Brain pericyte (primary cell): ENCODE data around the gene CD200.
"Not testable (repeated sequence)": the region's sequence is repeated elsewhere in the genome, so short reads cannot be mapped to it uniquely, and the experiment has no call there.

Experiments
- DNase-seq: peaks from one replicate; pipeline ENCODE4 v3.0.0-alpha.2; 2012; ENCODE audit warnings: low read depth, low spot score

Gene CD200

GRCh38 chr3:112357930-112358780, 25.2 kb downstream of the CD200 start:
- peak; percentile 3 for DNase-seq

- DNase-seq: no peak
Observed at GRCh38 chr3:112360561-112360960, 27.6 kb downstream of the CD200 start.

GRCh38 chr3:112362221-112362620, 29.3 kb downstream of the CD200 start:
- no peak for DNase-seq

- DNase-seq: no peak
Observed at GRCh38 chr3:112364291-112364690, 31.3 kb downstream of the CD200 start.

- DNase-seq: no peak
Observed at GRCh38 chr3:112365035-112365434, 32.1 kb downstream of the CD200 start.

- DNase-seq: no peak
Observed at GRCh38 chr3:112365636-112366035, 32.7 kb downstream of the CD200 start.

GRCh38 chr3:112366522-112366921, 33.6 kb downstream of the CD200 start:
- no peak for DNase-seq

- DNase-seq: no peak
Observed at GRCh38 chr3:112371569-112371968, 38.6 kb downstream of the CD200 start.

GRCh38 chr3:112372396-112372795, 39.4 kb downstream of the CD200 start:
- DNase-seq: no peak

GRCh38 chr3:112373476-112373875, 40.5 kb downstream of the CD200 start:
- DNase-seq: no peak

GRCh38 chr3:112373924-112374323, 41.0 kb downstream of the CD200 start:
- no peak for DNase-seq

GRCh38 chr3:112374333-112374734, 41.4 kb downstream of the CD200 start:
- no peak for DNase-seq

- DNase-seq: no peak
Observed at GRCh38 chr3:112375117-112375516, 42.2 kb downstream of the CD200 start.

- no peak for DNase-seq
Observed at GRCh38 chr3:112376241-112376911, 43.4 kb downstream of the CD200 start.

- DNase-seq: no peak
Observed at GRCh38 chr3:112376992-112377391, 44.0 kb downstream of the CD200 start.

GRCh38 chr3:112377568-112378071, 44.7 kb downstream of the CD200 start:
- DNase-seq: no peak

GRCh38 chr3:112378347-112378746, 45.4 kb downstream of the CD200 start:
- not testable (repeated sequence) for DNase-seq

GRCh38 chr3:112379020-112379690, 46.2 kb downstream of the CD200 start:
- DNase-seq: no peak

GRCh38 chr3:112381673-112382542, 49.0 kb downstream of the CD200 start:
- DNase-seq: no peak

GRCh38 chr3:112382543-112383160, 49.7 kb downstream of the CD200 start:
- DNase-seq: no peak

- DNase-seq: no peak
Observed at GRCh38 chr3:112384769-112385168, 51.8 kb downstream of the CD200 start.
